MM.1S (cell line): ENCODE measurements around the gene NRXN3.

Experiments
- DNase-seq: peaks from one replicate; pipeline ENCODE4 v3.0.0-alpha.2; 2015
- H2AFZ ChIP-seq: fragments of 300-600 bp; sonication (generic); 2 replicates; pipeline ENCODE4 v1.6.0; 2016; ENCODE audit warnings: antibody characterized with exemption, low read length
- H3F3A ChIP-seq: fragments of 300-600 bp; sonication (generic); 2 replicates; pipeline ENCODE4 v1.6.1; 2016; ENCODE audit warnings: mild to moderate bottlenecking, antibody characterized with exemption, low read length, moderate library complexity, mixed read lengths; ENCODE audit not compliant: insufficient read depth
- H3K27ac ChIP-seq: fragments of 300-600 bp; sonication (generic); 2 replicates; pipeline ENCODE4 v1.5.1; 2016; ENCODE audit warnings: mild to moderate bottlenecking, low read length
- H3K27me3 ChIP-seq: fragments of 300-600 bp; sonication (generic); replicated peaks from 2 replicates; pipeline ENCODE4 v1.6.0; 2016; ENCODE audit warnings: low read length; ENCODE audit not compliant: insufficient read depth
- H3K36me3 ChIP-seq: fragments of 300-600 bp; sonication (generic); replicated peaks from 2 replicates; pipeline ENCODE4 v1.6.1; 2016; ENCODE audit warnings: mild to moderate bottlenecking, low read length, mixed read lengths; ENCODE audit not compliant: insufficient read depth
- H3K4me1 ChIP-seq: fragments of 300-600 bp; sonication (generic); 2 replicates; pipeline ENCODE4 v1.6.1; 2016; ENCODE audit warnings: low read length, mixed read lengths
- H3K4me2 ChIP-seq: fragments of 300-600 bp; sonication (generic); 2 replicates; pipeline ENCODE4 v1.6.0; 2016; ENCODE audit warnings: low read depth, low read length
- H3K4me3 ChIP-seq: fragments of 300-600 bp; sonication (generic); 2 replicates; pipeline ENCODE4 v1.5.1; 2016; ENCODE audit warnings: low read length, mixed read lengths
- H3K79me2 ChIP-seq: fragments of 300-600 bp; sonication (generic); 2 replicates; pipeline ENCODE4 v1.6.1; 2016; ENCODE audit warnings: mixed run types, low read length, mixed read lengths
- H3K9ac ChIP-seq: fragments of 300-600 bp; sonication (generic); 2 replicates; pipeline ENCODE4 v1.6.1; 2016; ENCODE audit warnings: low read length, mixed read lengths
- H3K9me2 ChIP-seq: fragments of 300-600 bp; sonication (generic); replicated peaks from 2 replicates; pipeline ENCODE4 v1.6.1; 2016; ENCODE audit warnings: mild to moderate bottlenecking, low read length, mixed read lengths; ENCODE audit not compliant: insufficient read depth
- H3K9me3 ChIP-seq: fragments of 300-600 bp; sonication (generic); replicated peaks from 2 replicates; pipeline ENCODE4 v1.6.1; 2016; ENCODE audit warnings: mild to moderate bottlenecking, low read length, mixed read lengths; ENCODE audit not compliant: insufficient read depth
- H4K20me1 ChIP-seq: fragments of 300-600 bp; sonication (generic); 2 replicates; pipeline ENCODE4 v1.6.1; 2016; ENCODE audit warnings: mild to moderate bottlenecking, low read length, moderate library complexity, mixed read lengths; ENCODE audit not compliant: insufficient read depth
- EZH2 ChIP-seq: fragments of 300-600 bp; sonication (generic); optimal IDR thresholded peaks from 2 replicates; pipeline ENCODE3; 2017; ENCODE audit warnings: low read depth, mild to moderate bottlenecking, antibody characterized with exemption, low read length, mixed read lengths
- EZH2phosphoT487 ChIP-seq: fragments of 300-600 bp; sonication (generic); IDR thresholded peaks from 2 replicates; pipeline ENCODE4 v1.6.1; 2018; ENCODE audit warnings: antibody characterized with exemption, low read length
- TF ChIP-seq, protein P1 (sequence below): fragments of 300-600 bp; sonication (generic); IDR thresholded peaks from 2 replicates; pipeline ENCODE4 v1.5.1; 2016; ENCODE audit warnings: antibody characterized with exemption, low read length, mixed read lengths

Gene NRXN3

DNA sequence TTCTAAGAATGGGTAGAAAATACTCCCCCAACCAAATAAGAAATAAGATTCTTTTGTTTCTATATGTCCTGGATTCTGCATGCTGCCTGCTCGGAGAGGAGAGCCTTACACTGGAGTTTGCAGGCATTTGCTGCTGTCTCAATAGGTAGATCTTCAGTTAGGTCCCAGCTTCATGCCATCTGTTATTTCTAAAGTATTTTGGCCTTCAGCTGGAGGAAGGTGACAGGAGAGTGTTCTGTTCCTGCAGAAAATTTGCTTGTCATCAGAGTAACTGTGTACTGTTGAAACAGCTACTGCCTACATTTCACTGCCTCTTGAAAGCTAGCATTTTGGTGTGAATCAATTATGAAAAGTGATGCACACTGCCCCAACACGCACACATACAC is 966.9 kb downstream of the NRXN3 start:
- H3K9me2 ChIP-seq = no peaks in the 10 kb centered on the region
- H3K9ac ChIP-seq = no peak overlapping the region
- no peaks in the 10 kb centered on the region for H4K20me1 ChIP-seq
- DNase-seq = no peak
- H3K4me1 ChIP-seq = no peaks in the 10 kb centered on the region
- H2AFZ ChIP-seq = no peak overlapping the region
- no peak overlapping the region for H3K4me2 ChIP-seq
- TF ChIP-seq EZH2phosphoT487 (no peak), EZH2 (no peak)
- TF ChIP-seq, protein P1, sequence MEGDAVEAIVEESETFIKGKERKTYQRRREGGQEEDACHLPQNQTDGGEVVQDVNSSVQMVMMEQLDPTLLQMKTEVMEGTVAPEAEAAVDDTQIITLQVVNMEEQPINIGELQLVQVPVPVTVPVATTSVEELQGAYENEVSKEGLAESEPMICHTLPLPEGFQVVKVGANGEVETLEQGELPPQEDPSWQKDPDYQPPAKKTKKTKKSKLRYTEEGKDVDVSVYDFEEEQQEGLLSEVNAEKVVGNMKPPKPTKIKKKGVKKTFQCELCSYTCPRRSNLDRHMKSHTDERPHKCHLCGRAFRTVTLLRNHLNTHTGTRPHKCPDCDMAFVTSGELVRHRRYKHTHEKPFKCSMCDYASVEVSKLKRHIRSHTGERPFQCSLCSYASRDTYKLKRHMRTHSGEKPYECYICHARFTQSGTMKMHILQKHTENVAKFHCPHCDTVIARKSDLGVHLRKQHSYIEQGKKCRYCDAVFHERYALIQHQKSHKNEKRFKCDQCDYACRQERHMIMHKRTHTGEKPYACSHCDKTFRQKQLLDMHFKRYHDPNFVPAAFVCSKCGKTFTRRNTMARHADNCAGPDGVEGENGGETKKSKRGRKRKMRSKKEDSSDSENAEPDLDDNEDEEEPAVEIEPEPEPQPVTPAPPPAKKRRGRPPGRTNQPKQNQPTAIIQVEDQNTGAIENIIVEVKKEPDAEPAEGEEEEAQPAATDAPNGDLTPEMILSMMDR = no peak
- no peaks in the 10 kb centered on the region for H3K79me2 ChIP-seq
- H3K27ac ChIP-seq = no peak overlapping the region
- no peaks in the 10 kb centered on the region for H3K9me3 ChIP-seq
- H3K36me3 ChIP-seq = no peaks in the 10 kb centered on the region
- no peaks in the 10 kb centered on the region for H3K27me3 ChIP-seq
- no peak overlapping the region for H3K4me3 ChIP-seq
- H3F3A ChIP-seq = no peaks in the 10 kb centered on the region

DNA sequence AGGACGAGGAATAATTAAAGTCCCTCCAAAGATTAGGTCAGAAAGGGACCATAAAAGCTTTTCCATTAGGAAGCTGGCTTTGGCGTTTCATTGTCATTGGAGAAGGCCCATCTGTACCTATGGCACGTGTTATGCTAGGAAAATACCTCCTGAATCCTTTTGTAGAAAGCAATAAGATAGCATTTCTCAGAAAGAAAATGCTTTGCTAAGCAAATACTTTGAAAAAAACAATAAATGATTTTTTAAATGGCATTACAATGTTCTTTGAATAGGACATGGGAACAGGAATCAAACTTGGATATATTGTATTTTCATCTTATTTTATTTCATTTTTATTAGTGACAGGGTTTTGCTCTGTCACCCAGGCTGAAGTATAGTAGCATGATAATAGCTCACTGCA is 967.7 kb downstream of the NRXN3 start:
- H3K9me3 ChIP-seq = no peaks in the 10 kb centered on the region
- DNase-seq = no peak

DNA sequence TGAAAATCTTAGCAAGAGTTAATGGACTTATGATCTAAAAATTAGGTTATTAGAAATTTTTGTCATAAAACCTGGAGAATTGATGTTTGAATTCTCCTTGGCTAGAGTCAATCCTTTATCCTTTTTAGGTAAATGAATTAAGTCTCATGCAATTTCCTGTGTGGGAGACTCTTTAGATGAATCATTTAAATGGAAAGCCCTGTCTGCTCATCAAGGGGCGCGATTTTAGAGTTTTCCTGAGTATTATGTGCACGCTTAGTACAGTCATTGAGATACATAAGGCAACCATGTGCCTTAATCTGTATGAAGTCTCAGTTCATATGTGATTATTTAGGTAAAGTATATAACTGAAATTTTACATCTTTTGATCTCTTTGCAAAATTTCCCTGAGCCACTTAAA is 974.7 kb downstream of the NRXN3 start:
- Histone ChIP-seq H2AFZ (no peak overlapping the region), H3K36me3 (no peaks in the 10 kb centered on the region), H3K79me2 (no peaks in the 10 kb centered on the region), H3K4me3 (no peak overlapping the region), H3K27me3 (no peaks in the 10 kb centered on the region), H3K4me1 (no peaks in the 10 kb centered on the region), H3K9me3 (no peaks in the 10 kb centered on the region), H3K4me2 (no peak overlapping the region), H3K27ac (no peak overlapping the region), H3K9me2 (no peaks in the 10 kb centered on the region), H3K9ac (no peak overlapping the region), H3F3A (no peaks in the 10 kb centered on the region), H4K20me1 (no peaks in the 10 kb centered on the region)
- no peak for TF ChIP-seq EZH2
- no peak for TF ChIP-seq EZH2phosphoT487
- TF ChIP-seq, protein P1 = no peak
- DNase-seq = no peak

More for the DNA sequence above, 967.7 kb downstream of the NRXN3 start:
- TF ChIP-seq, protein P1 = no peak
- TF ChIP-seq EZH2 (no peak), EZH2phosphoT487 (no peak)
- H3K4me1 ChIP-seq = no peaks in the 10 kb centered on the region
- H3K27ac ChIP-seq = no peak overlapping the region
- no peak overlapping the region for H2AFZ ChIP-seq
- no peaks in the 10 kb centered on the region for H3K27me3 ChIP-seq
- H3K4me3 ChIP-seq = no peak overlapping the region
- no peaks in the 10 kb centered on the region for H3F3A ChIP-seq
- no peaks in the 10 kb centered on the region for H3K36me3 ChIP-seq
- H3K9ac ChIP-seq = no peak overlapping the region
- H3K9me2 ChIP-seq = no peaks in the 10 kb centered on the region
- no peaks in the 10 kb centered on the region for H3K79me2 ChIP-seq
- H3K4me2 ChIP-seq = no peak overlapping the region
- H4K20me1 ChIP-seq = no peaks in the 10 kb centered on the region
